Measurements from ENCODE around the gene HTR3A.

The HTR3A gene

DNA sequence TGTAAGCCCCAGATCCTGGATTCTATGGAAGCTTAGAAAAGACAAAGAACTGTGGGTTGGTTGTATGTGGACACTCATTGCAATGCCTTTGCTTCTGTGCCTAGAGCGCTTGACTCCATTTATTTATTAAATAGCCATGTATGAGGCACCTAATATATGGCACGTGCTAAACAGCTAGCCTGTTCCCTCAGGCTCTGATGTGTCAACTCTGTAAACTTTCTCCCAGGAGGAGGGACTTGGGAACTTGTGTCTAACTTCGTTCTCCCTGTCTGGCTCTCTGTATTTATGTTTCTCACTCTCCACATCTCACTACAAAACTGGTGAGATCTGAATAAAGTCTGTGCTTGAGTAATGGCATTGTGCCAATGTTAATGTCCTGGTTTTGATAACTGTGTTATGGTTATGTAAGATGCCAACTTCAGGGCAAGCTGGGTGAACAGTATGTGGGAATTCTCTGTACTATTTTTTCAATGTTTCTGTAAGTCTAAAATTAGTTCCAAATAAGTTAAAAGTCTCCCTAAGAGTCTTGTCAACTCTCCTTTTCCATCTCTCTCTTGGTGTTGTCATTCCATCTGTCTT lies 50.5 kb downstream of the HTR3A start:
- DNase-seq = no peak

DNA sequence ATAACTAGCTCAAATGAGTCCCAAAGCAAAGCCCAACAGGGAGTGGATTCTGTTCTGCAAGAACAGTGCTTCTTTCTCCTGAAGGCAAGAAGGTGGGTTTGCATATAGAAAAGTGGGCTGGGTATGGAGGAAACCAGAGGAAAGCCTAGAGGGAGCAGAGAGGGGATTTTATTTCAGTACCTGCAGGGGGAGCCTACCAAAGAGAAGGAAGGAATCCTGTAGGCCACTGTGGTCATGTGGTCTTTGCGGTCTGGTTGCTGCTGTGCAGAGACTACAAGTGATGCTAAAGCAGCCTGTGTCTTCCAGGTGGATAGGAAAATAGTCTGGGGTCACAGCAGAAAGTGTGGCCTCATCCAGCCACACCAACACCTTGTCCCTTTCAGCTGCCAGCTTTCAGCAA lies 51.4 kb downstream of the HTR3A start:
- no peak for DNase-seq

DNA sequence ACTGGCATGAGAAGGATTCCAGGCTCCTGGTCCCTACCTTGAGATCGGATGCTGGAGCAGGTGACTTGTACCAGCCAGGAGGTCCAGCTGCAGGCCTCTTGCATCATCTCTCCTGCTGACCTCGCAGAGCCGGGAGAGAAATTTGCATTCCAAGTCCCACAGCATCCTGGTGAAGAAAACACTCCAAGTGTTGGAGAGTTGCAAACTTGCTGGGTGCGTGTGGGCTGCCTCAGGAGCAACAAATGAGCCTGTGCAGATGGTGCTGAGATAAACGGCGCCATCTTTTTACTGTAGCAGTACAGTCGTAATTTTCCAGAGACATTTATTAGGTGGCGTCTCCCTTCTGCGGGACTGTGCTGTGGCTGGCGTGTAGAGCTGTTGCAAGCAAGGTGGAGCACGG lies 52.5 kb downstream of the HTR3A start:
- DNase-seq = no peak

DNA sequence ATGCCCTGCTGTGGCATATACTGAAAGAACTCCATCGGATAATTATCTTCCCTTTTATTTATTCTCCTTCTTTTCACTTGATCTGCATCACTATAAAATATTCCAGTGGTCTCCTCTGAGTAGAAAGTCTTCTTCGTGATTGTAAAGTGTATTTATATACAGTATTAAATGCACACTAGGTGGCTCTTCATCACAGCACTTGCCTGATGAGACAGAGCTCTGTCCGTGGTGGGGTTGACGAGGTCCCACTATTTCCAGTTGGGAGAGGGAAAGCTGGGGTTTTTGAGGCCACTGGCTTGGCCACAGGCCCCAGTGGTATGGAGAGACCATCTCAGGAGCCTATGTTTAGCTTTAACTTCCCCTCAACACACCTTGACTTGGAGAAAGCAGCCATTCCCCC lies 53.0 kb downstream of the HTR3A start:
- DNase-seq = no peak

DNA sequence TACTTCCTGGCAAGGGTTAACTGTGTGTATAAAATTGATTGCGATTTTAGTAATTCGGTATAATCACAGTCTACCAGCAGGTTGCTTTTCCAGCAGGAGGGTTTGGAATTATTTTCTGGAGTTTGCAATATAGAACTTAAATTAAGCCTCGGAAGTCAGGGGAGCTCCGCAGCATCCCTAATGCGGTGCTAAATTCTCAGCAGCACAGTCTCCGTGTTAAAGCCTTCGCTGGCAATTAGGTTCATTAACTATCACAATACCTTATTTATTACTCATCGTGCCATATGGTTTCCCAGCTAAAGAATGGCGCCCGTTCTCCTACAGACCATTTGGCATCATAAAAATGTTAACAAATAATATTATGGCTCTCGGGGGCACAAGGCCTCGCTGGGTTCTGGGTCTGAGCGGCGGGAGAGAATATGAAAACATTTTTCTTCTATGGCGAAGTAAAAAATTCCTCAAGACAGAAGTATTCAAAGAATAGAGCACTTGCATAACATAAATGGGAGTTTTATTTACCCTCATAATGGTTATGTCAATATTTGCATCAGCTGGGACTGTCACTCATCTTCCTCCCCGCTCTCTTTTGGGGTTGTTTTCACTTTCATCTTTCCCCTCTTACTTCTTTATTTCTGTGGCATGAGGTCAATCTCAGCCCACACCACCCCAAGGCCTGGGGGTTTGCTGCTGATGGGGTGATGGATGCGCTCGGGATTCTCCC lies 56.5 kb downstream of the HTR3A start:
- no peak for DNase-seq

DNA sequence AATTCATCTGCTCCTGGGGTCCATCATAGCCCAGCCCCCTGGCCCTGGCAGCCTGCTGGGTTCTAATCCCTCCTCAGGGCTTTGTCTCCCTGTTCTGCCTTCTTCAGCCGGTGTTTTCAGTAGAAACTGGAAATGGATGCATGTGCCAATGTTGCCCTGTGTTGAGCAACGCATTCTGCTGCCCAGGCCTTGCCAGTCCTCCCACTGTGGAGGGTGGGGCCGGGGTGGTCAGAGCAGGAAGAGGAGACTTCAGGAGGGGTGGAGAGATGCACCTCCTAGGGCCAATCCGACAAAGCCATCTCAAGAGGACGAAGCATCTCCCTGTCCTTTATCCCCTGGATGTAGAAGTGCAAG lies 57.0 kb downstream of the HTR3A start:
- no peak for DNase-seq

DNA sequence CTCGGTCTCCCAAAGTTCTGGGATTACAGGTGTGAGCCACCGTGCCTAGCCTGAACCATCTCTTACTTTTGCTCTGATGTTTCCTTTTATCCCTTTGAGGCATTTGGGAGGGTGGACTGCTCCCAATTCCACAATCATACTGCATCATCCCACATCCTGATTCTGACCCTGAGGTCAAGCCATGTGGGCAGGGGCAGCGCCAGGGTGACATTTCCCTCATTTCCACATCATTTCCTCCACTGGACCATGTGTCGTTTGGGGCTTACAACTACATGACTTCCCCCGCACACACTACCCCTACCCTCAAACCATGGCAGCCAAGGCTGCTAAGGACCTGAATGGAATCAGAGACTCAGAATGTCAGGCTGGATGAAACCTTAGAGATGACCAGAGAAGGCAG lies 58.2 kb downstream of the HTR3A start:
- DNase-seq = no peak

DNA sequence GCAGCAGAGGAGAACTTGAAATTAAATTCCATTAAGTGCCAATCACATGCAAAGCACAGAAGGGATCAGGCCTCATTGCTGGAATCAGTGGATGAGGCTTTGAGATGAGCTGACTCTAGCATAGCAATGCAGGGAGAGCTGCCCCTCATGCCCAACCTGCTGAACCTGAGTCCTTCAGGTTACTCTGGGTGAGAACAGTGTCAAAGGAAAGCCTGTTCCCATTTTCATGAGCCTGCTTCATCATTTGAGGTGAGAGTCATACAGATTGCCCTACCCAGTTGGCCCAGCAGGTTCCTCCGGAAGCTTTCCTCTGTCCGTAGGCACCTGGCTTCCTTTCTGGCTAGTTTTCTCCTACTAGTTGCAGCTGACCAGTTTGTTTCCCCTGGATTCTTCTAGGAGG lies 58.7 kb downstream of the HTR3A start:
- DNase-seq = no peak

DNA sequence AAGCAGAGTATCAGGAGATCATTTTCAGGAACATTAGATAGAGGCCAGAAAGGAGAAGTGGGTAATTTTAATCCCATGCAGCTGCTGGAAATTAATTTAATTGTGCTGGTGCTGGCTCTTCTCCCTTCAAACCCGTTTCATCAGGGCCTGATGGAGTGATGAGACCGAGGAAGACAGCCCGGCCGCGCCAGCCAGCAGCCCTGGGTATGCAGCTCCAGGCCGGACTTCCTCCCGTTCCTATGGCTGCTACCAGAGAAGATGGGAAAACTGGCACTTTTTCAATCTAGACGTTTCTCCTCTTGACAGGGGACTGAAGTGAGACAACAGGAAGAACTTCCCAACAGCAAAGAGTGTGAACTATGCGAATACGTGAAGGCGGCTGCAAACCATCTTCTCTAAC lies 60.0 kb downstream of the HTR3A start:
- DNase-seq = no peak

DNA sequence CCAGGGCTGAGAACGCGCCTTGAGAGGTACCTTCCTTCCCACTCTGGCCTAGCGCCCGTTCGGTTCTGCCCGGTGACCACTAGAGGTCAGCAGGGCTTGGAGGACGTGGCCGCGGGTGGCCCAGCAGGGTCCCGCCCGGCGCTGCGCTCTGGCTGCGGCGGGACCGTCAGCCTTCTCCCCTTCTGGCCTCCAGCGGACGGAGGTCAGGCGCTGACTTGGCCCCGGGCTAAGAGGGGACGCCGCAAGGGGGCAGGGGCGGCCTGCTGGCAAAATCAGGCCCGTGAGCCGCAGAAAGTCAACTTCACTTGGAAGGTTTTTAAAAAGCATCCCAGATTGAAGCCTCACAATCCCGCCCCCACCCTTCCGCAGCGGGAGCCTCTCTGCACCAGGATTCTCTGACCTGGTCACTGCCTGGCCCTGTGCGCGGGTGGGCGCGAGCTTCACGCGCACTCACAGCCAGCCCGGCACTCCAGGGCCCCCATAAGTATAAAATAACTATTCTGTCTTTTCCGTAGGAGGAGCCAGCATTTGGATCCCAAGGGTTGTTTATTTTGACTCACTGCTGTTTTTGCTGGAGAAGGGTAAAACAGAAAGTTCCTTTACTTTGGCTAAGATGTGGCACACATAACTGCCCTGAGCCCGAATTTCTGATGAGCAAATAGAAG lies 61.4 kb downstream of the HTR3A start:
- peak; percentile 24 for DNase-seq

DNA sequence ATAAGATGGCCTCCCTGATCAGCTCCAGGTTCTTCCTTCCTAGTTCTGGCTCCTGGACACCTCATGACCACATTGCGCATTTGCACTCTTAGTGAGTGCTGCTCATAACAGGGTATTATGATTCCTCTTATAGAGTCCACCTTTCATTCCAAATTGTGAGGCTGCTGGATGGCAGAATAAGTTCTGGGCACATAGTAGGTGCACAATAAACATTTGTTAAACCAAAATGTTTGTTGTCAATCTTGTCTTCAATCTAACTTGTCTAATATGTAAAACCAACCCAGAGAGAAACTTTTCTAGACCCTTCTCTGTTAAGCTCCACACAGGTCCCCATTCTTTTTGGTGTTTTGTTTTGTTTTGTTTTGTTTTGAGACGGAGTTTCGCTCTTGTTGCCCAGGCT lies 62.0 kb downstream of the HTR3A start:
- no peak for DNase-seq

DNA sequence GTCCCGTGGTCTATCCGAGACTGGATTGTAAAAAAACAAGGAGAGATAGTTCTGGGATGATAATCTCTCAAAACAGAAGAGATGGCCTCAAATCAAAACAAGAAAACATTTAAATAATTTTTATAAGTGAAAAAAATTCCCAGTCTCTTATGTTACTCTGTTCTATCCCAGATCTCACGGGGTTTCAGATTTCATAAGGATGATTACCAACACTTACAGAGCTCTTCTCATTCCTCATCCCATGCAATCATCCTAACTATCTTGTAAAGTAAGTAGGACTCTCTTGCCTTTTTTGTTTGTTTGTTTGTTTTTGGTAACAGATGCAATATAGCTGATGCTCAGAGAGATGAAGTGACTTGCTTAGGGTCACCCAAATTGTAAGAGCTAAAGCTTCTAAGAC lies 64.6 kb downstream of the HTR3A start:
- DNase-seq = no peak

All from NCI-H345 (cell line).